GM18519 (cell line): ENCODE results near the gene PDE4D.

Experiments used
- ATAC-seq: cut with Tn5 transposase; IDR thresholded peaks from one replicate; pipeline ENCODE4 v1.9.1; 2021; ENCODE audit warnings: mild to moderate bottlenecking, moderate library complexity; ENCODE audit not compliant: unreplicated experiment, low FRiP score

The PDE4D gene

GRCh38 chr5:59893429-59894227 lies at the start of gene PDE4D:
Gene PDE4D (minus strand): TSS chr5:59893726.
- ATAC-seq: no peak

- ATAC-seq: no peak
These were observed 44.1 kb upstream of the PDE4D start for GRCh38 chr5:59937633-59938032.

DNA sequence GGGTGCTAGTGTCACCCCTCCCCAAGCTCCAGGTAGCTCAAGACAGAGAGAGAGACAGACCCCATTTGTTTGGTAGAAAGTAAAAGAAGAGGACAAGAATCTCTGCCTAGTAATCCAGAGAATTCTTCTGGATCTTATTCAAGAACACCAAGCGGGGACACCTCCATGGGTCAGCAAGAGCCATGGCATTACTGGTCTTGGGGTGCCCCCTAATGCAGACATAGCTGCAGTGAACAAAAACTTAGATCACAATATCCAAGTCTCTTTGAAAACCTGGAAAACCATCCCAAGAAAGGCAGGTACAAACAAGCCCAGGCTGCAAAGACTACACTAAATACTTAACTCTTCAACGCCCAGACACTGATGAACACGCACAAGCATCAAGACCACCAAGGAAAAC lies 29.9 kb upstream of the PDE4D start:
- no peak for ATAC-seq

GRCh38 chr5:59922220-59922619 lies 28.7 kb upstream of the PDE4D start:
- ATAC-seq: no peak

GRCh38 chr5:59921816-59922215 lies 28.3 kb upstream of the PDE4D start:
- no peak for ATAC-seq

DNA sequence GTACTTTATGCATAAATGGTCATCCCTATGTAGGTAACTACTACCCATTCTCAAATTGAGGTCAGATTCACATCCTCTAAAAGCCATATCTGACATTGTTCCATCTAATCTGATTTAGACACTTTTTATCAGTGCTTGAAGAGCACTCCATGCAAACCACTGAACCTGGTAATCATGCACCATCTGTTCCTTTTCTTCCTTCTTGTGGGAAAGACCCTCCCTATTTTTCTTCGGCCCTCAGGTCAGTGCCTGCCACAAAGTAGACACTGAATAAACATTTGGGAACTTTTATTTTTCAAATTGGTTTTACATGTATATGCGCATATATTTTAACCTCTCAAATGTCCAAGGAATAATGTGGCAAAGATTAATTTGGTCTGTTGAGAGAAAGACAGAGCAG lies 26.0 kb upstream of the PDE4D start:
- ATAC-seq: no peak

DNA sequence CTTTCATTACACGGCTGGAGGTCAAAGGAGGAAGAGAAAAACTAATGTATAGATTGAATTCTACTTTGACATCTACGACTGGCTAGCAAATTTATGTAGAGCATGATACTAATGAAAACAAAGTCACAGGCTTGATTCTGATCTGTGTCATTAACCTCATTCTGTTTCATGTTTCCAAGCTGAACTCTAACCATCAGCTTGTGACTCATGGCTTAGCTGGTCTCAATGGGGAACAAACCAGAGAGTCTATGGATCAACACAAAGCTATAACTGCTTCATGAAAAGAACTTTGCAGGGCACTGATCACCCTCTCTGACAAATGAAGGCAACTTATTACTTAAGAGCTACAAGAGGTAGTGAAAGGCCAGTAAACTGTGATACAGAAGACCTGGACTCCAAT lies 23.6 kb upstream of the PDE4D start:
- no peak for ATAC-seq

DNA sequence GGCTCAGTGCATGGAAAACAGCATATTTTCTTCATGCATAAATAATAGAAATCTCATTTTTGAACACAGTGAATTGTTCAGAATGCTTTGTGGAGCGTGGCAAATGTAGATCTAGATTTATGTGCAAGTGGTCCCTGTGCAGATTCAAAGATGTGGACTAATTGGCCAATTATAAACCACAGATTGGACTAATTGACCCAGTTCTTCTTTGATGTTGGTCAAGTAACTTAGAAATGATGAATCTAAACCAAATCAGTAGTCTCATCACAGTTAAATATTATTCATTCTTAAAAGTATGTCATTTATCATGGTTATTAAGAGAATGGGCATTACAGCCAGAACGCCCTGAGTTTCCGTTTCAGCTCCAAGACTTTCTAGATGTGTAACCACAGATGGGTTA lies 11.7 kb upstream of the PDE4D start:
- no peak for ATAC-seq

DNA sequence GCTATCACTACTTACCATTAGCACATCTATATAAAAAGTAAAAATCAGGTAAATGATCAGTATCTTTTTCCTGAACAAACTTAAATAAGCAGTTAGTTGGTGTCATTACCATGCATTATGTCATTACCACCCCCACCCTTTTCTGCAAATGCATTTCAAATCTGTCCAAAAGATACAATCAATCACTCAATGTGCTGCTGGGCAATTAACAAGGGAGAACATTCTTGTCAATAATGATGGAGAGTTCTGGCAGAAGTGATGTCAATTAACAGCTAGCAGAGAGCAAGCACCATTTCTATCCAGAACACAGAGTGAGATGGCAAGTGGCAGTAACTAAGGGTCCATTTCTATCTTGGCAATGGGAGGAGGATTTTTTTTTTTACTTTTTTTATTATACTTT lies 3.5 kb upstream of the PDE4D start:
- no peak for ATAC-seq

GRCh38 chr5:59891962-59892643 lies 1.4 kb downstream of the PDE4D start:
- ATAC-seq: no peak

GRCh38 chr5:59887274-59887673 lies 6.3 kb downstream of the PDE4D start:
- no peak for ATAC-seq

DNA sequence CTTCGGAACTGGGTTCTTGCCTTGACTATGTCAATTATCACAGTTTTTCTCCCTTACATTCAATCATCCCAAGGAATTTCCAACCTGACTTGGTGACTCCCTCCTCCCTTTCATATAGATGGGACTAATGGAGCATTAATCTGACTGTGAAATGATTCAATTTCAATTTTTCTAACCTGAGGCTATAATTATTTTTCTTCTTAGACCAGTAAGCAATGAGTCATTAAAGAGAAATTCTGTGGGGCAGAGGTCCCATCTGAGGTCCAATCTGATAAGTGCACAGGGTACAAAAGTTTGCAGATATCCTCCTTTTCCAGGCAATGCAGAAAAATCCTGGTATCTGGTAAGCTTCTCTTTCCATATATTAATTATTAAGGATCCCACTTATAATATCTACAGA lies 18.9 kb downstream of the PDE4D start:
- ATAC-seq: no peak

DNA sequence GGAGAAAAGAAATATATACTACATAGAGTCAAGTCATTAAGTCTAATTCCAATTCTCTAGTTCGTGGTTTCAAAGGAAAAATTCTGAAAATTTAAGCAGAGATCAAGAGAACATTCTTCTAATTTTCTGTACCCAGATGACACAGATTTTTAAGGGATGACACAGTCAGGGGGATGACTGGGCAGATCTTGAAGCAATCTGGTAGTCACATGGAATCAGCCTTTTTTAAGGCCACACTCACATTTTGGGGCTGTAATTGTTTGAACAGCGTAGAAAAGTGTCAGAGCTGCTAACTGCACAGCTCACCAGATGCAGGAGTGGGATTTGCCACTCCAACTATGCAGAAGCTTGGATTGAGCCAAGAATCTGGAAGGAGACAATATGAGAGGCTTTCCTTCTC lies 20.4 kb downstream of the PDE4D start:
- ATAC-seq: no peak

DNA sequence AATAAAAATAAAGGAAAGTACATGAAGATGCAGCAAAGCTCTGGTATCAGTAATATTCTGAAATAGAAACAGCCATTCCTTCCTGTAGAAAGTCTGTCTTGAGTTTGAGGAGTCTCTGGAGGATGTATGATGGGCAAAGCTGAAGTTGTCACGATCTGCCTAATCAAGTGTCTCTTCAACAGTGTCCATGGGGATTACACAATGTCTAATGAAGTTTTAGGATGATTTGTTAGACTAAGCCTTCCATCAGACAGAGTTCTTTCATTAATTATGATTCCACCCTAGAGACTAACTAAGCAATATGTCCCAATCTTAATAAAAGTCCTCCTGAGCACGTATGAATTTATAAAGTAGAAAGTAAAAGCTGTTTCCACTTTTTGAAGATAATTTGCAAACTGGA lies 26.9 kb downstream of the PDE4D start:
- no peak for ATAC-seq

GRCh38 chr5:59864718-59865117 lies 28.8 kb downstream of the PDE4D start:
- no peak for ATAC-seq

DNA sequence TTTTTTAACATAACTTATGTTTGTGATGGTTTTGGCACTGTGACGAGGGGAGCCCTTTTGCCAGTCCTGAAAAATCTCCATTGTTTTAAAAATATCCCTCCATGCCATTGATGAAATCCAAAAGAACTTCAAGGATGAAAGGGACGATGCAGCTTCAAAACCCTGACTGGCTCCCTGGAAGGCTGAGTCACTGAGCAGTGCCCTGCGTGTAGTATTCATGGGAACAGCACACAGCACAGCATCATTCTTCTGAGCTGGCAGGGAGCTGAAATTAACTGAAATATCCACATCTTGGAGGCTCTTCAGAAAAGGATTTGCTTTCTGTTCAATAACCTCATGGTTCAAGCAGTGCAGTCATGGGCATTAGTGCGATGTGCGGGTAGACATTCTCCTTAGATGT lies 29.7 kb downstream of the PDE4D start:
- no peak for ATAC-seq

- ATAC-seq: no peak
These were observed 37.2 kb downstream of the PDE4D start for GRCh38 chr5:59856358-59856757.

DNA sequence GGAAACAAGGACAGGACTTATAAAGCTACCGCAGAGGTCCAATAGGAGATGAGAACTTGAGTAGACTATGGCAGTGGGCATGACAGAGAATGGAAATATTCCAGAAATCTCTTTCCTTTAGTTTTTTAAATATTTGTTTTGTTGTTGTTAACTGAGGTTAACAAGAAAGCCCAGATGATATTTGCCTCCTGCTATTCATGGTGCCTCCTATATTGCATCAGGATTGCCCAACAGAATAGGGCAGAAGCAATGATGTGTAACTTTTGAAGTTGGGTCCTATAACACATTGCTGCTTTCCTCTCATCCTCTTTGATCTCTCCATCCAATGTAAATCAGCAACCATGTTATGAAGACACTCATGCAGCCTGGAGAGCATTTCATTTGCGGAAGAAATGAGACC lies 42.8 kb downstream of the PDE4D start:
- no peak for ATAC-seq

GRCh38 chr5:59847586-59847985 lies 45.9 kb downstream of the PDE4D start:
- ATAC-seq: no peak

DNA sequence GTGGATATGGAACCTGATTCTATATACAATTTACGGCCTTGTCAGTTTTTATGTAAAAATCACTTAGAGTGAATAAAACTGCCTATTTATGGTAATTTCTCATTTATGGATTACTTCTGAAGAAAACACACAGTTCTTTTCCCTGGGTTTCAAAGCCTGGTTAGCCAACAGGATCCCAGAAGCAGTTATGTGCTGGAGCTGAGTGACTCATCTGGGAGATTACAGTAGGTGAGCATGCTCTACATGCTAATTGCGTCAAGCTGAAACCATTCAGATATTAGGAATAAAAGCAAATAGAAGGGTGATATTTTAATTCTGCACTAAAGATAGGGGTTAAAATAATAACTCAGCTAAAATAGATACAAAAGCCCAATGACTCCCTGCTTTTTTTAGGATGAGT lies 47.8 kb downstream of the PDE4D start:
- no peak for ATAC-seq

- no peak for ATAC-seq
These were observed 49.9 kb downstream of the PDE4D start for GRCh38 chr5:59843511-59844213.

- ATAC-seq: no peak
These were observed 50.5 kb downstream of the PDE4D start for GRCh38 chr5:59842999-59843398.
